Measurements from ENCODE around the gene CKB.

DNA sequence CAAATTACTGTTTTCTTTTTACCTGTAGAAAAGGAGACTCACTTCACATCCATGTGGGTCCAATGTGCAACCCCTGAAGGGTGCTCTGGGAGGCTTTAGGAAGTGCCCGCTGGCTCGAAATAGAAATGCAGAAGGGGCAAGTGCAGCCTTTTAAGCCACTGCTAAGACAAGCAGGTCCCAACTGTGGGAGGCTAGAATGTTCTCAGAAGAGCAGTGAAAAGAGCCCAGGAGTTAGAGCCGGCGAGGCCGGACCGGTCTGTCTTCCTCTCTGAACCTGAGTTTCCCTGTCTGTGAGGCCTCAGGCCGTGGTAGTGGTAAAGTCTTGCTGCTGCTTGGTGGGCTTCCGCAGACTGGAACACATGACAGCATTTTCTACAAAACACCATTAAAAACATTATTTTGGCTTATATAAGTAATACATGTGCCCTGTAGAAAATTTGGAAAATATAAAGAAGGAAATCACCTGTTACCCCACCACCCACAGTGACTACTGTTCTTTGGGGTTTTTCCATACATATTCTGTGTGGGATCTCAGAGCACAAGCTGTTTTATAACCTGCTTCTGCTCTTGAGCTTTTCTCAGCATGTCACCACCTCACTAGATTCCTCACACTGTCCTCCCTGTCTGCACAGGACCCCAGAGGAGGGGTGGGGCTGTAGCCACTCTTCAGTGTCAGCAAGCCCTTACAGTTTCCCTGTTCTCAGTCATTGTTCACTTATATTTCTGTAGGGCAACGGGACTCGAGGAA, 6.0 kb downstream of the CKB start:
- no peak for TF ChIP-seq POLR2A (IDR thresholded peaks at IDR 0.05)
- TF ChIP-seq, protein P1, sequence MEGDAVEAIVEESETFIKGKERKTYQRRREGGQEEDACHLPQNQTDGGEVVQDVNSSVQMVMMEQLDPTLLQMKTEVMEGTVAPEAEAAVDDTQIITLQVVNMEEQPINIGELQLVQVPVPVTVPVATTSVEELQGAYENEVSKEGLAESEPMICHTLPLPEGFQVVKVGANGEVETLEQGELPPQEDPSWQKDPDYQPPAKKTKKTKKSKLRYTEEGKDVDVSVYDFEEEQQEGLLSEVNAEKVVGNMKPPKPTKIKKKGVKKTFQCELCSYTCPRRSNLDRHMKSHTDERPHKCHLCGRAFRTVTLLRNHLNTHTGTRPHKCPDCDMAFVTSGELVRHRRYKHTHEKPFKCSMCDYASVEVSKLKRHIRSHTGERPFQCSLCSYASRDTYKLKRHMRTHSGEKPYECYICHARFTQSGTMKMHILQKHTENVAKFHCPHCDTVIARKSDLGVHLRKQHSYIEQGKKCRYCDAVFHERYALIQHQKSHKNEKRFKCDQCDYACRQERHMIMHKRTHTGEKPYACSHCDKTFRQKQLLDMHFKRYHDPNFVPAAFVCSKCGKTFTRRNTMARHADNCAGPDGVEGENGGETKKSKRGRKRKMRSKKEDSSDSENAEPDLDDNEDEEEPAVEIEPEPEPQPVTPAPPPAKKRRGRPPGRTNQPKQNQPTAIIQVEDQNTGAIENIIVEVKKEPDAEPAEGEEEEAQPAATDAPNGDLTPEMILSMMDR (IDR thresholded peaks at IDR 0.05), result no peak
